OCI-LY3 (cell line): ENCODE data around the gene COL4A1.

Experiments
- CTCF ChIP-seq: fragments of 200-600, 300-600 bp; sonication (generic); IDR thresholded peaks from 2 replicates; pipeline ENCODE4 v1.5.1; 2014; ENCODE audit warnings: antibody characterized with exemption, low read length, low read depth
- EZH2phosphoT487 ChIP-seq: fragments of 200-600 bp; shearing (Covaris generic); IDR thresholded peaks from 2 replicates; pipeline ENCODE4 v1.6.1; 2018; ENCODE audit warnings: antibody characterized with exemption, mixed run types, low read depth

- TF ChIP-seq CTCF: no peak
- no peak for TF ChIP-seq EZH2phosphoT487
Observed at GRCh38 chr13:110306960-110307766, at the start of gene COL4A1, which contains the start of gene COL4A2.
